SJSA1 (cell line): ENCODE data around the gene LAP3. TPM values are rescaled to one million over a fixed set of nuclear protein-coding genes. Genes with fewer than 3 reads are reported as not detected.

Experiments
- DNase-seq, 2 experiments: peaks; one replicate each; pipeline ENCODE4 v3.0.0-alpha.2; 2015 to 2020; ENCODE audit warnings: low spot score in 2 of 2, low read depth in 1 of 2
- H3K27ac ChIP-seq: fragments of 250-450 bp; sonication (Bioruptor Pico); 2 replicates; pipeline ENCODE4 v1.5.1; 2020; ENCODE audit warnings: mild to moderate bottlenecking, moderate library complexity
- H3K27me3 ChIP-seq: fragments of 250-450 bp; sonication (Bioruptor Pico); replicated peaks from 2 replicates; pipeline ENCODE4 v1.5.1; 2020; ENCODE audit warnings: mild to moderate bottlenecking, moderate library complexity
- H3K36me3 ChIP-seq: fragments of 250-450 bp; sonication (Bioruptor Pico); 2 replicates; pipeline ENCODE4 v1.5.1; 2020; ENCODE audit warnings: mild to moderate bottlenecking
- H3K4me1 ChIP-seq: fragments of 250-450 bp; sonication (Bioruptor Pico); replicated peaks from 2 replicates; pipeline ENCODE4 v1.6.1; 2021; ENCODE audit warnings: mild to moderate bottlenecking
- H3K4me3 ChIP-seq: fragments of 250-450 bp; sonication (Bioruptor Pico); 2 replicates; pipeline ENCODE4 v1.5.1; 2020; ENCODE audit warnings: mild to moderate bottlenecking
- H3K9me3 ChIP-seq: fragments of 250-450 bp; sonication (Bioruptor Pico); replicated peaks from 2 replicates; pipeline ENCODE4 v1.5.1; 2020; ENCODE audit warnings: mild to moderate bottlenecking
- total RNA-seq: library from RNA; depleted of rRNA; stranded (reverse); fragments of >200 nt; shearing (Covaris generic); gene quantifications from 2 replicates; pipeline ENCODE4 v1.2.3, GENCODE V29; 2014

Gene LAP3
- total RNA-seq, 1 experiment from 2014 or later: 56.0 TPM

DNA sequence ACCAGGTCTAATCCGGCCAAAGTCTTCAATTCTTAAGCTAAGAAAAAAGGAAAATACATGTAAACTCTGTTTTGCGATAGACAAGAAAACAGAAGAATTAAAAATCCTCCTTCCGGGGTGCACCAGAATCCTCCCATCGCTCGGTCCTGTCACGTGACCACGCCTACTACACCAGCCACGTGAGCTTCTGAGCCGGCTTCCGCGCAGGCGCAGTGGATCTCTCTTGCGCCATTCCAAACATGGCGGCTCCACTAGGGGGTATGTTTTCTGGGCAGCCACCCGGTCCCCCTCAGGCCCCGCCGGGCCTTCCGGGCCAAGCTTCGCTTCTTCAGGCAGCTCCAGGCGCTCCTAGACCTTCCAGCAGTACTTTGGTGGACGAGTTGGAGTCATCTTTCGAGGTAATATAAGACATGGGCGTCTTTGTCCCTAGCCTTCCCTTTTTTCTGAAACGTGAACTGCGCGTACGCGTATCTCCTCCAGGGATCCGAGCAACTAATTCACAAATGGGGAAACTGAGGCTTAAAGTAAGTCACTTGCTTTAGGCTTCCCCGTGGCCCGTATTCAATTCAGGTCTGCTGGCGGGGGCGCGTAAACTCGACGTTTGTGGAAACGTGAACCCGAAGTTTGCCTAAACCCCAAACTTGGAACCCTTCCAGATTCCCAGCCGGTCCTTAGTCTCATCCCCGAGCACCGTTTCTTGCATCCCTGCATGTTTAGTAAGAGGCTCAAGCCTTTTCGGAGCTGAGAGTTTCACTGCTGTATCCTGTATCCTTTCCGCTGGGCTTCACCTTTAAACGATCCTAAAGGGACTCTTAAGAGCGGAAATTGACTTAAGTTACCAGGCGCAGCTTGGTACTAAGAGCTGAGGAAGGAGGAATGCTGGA is 37.7 kb downstream of the LAP3 start, which contains the start of gene MED28:
Gene MED28, plus strand, starts transcription at position 226 of the 884 bp plus-strand sequence. Its CDS starts 14 bp downstream, at position 240.
- Histone ChIP-seq H3K4me1 (no peaks in the 10 kb centered on the region), H3K27ac (peak within 1 kb of the TSS; percentile 61)
- peak; percentile 83 to 87 for DNase-seq

DNA sequence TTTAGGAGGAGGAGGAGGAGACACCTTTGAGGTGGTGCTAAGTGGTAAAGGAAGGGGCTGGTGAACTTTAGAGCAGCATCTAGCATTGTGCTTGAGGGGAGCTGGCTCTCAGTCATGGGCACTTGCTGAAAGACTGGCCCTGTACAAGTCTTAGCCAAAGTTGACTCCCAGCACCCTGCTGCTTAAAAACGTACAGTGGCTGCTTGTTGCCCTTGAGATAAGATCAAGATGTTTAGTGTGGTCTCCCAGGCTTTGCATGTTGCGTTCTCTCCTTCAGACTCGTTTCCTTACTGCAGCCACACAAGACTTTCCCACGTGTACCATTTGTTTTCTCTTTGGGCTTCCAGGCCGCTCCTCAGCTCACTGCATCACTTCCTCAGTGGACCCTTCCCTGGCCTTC is 39.3 kb downstream of the LAP3 start:
- no peak for DNase-seq
- H3K27me3 ChIP-seq: no peaks in the 10 kb centered on the region
- no peaks in the 10 kb centered on the region for H3K4me1 ChIP-seq
- no peak overlapping the region for H3K4me3 ChIP-seq
- 0 out of 2 replicates have a peak, but pooled peaks cover 3% of the 10 kb centered on the region for H3K36me3 ChIP-seq
- H3K27ac ChIP-seq: no peak overlapping the region
- no peaks in the 10 kb centered on the region for H3K9me3 ChIP-seq

More for the DNA sequence above, 37.7 kb downstream of the LAP3 start, which contains the start of gene MED28:
- Histone ChIP-seq H3K9me3 (no peaks in the 10 kb centered on the region), H3K4me3 (peak within 1 kb of the TSS; percentile 60), H3K27me3 (no peaks in the 10 kb centered on the region), H3K36me3 (0 out of 2 replicates have a peak, but pooled peaks cover 3% of the 10 kb centered on the region)

- H3K9me3 ChIP-seq: no peaks in the 10 kb centered on the region
- H3K4me3 ChIP-seq: no peak overlapping the region
- H3K36me3 ChIP-seq: peaks cover 16% of the 10 kb centered on the region
Observed at GRCh38 chr4:17618926-17619325, 41.9 kb downstream of the LAP3 start.

GRCh38 chr4:17619416-17620105 is 42.6 kb downstream of the LAP3 start:
- no peak overlapping the region for H3K27ac ChIP-seq
- H3K36me3 ChIP-seq: peaks cover 16% of the 10 kb centered on the region
- H3K9me3 ChIP-seq: no peaks in the 10 kb centered on the region
- no peak for DNase-seq
- no peak overlapping the region for H3K4me3 ChIP-seq
- no peaks in the 10 kb centered on the region for H3K27me3 ChIP-seq
- H3K4me1 ChIP-seq: no peaks in the 10 kb centered on the region

More at GRCh38 chr4:17618926-17619325, 41.9 kb downstream of the LAP3 start:
- no peak for DNase-seq
- H3K27me3 ChIP-seq: no peaks in the 10 kb centered on the region
- H3K4me1 ChIP-seq: no peaks in the 10 kb centered on the region
- no peak overlapping the region for H3K27ac ChIP-seq

DNA sequence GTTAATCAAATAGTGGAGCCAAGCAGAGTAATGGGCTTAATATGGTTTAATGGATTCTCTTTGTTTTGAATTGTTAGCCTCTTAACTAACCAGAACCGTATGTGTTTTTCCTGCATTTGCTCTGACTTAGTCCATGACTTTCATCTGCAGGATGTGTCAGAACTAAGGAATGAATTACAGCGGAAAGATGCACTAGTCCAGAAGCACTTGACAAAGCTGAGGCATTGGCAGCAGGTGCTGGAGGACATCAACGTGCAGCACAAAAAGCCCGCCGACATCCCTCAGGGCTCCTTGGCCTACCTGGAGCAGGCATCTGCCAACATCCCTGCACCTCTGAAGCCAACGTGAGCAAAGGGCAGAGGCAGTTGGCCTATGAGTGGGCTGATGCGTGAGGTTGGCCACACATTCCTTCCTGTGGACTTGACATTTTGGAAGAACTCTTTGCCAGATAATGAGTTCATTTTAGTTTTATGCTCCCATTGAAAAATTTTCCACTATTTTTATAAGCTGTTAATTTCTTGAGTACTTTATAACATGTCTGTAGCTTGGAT is 46.5 kb downstream of the LAP3 start:
- H3K27ac ChIP-seq: no peak overlapping the region
- no peaks in the 10 kb centered on the region for H3K9me3 ChIP-seq
- no peak for DNase-seq
- H3K4me1 ChIP-seq: no peaks in the 10 kb centered on the region
- H3K27me3 ChIP-seq: no peaks in the 10 kb centered on the region
- no peak overlapping the region for H3K4me3 ChIP-seq
- peaks cover 23% of the 10 kb centered on the region for H3K36me3 ChIP-seq

GRCh38 chr4:17624821-17625220 is 47.8 kb downstream of the LAP3 start:
- DNase-seq: no peak
- Histone ChIP-seq H3K9me3 (no peaks in the 10 kb centered on the region), H3K36me3 (peaks cover 27% of the 10 kb centered on the region), H3K27me3 (no peaks in the 10 kb centered on the region), H3K27ac (no peak overlapping the region), H3K4me3 (no peak overlapping the region), H3K4me1 (no peaks in the 10 kb centered on the region)

GRCh38 chr4:17630228-17630627 is 53.2 kb downstream of the LAP3 start:
- H3K4me3 ChIP-seq: no peak overlapping the region
- DNase-seq: no peak
- no peaks in the 10 kb centered on the region for H3K27me3 ChIP-seq
- H3K36me3 ChIP-seq: peaks cover 16% of the 10 kb centered on the region
- no peak overlapping the region for H3K27ac ChIP-seq
- H3K9me3 ChIP-seq: no peaks in the 10 kb centered on the region
- no peaks in the 10 kb centered on the region for H3K4me1 ChIP-seq

DNA sequence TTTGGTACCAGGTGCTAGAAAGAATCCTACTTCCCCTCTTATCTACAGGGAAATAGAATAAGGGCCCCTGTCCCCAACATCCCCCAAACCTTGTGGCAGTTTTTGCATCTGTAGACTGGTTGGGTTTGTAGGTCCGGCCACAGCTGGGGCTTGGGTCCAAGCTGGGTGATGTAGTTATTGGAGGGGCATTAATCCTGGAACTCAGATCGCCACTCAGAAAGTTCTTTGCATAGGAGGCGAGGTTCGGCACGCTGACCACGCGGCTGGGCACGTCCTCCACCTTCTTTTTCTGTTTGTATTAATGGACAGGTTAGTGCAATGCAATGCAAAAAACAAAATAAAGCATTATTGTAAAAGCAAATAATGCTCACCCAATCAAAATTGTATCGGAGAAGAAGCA is 56.6 kb downstream of the LAP3 start:
- Histone ChIP-seq H3K4me1 (no peaks in the 10 kb centered on the region), H3K9me3 (no peaks in the 10 kb centered on the region), H3K36me3 (peaks cover 6% of the 10 kb centered on the region), H3K27ac (no peak overlapping the region), H3K27me3 (no peaks in the 10 kb centered on the region), H3K4me3 (no peak overlapping the region)
- no peak for DNase-seq

DNA sequence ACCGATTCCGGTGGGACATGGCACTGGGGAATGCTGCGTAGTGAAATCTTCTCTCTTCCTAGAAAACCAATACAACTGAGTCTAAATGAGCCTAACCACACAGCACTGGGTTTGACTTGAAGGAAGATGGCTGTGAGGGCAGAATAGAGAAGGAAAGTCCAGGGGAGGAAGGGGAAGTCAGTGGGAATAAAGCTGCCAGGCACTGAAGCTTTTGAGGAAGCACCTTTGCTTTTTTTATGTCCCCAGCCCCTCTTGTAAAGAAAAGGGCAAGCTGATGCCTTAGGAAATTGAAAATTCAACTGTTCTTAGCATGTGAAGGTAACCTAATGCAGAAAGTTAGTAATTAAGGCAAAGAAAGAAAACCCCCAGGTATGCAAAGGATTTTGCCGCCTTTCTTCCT is 58.1 kb downstream of the LAP3 start:
- Histone ChIP-seq H3K27ac (no peak overlapping the region), H3K4me3 (no peak overlapping the region), H3K36me3 (peaks cover 3% of the 10 kb centered on the region; the same call in 1 of the 2 replicates), H3K9me3 (no peaks in the 10 kb centered on the region), H3K27me3 (no peaks in the 10 kb centered on the region), H3K4me1 (no peaks in the 10 kb centered on the region)
- DNase-seq: no peak

DNA sequence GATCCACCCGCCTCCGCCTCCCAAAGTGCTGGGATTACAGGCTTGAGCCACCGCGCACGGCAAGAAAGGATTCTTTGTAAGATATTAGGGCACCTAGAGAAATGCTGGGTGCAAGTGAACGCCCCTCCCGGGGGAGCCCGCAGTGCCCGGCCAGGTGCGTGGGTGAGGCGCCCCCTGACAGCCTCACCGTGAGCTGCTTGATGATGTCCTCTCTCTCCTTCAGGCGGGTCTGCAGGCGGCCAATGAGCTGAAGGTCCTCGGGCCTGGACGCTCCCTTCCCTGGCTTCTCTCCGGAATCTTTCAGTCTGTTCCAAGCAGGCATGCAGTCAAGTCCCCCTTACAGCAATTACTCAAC is 59.3 kb downstream of the LAP3 start:
- no peaks in the 10 kb centered on the region for H3K27me3 ChIP-seq
- H3K36me3 ChIP-seq: peaks cover 3% of the 10 kb centered on the region; the same call in 1 of the 2 replicates
- no peak overlapping the region for H3K27ac ChIP-seq
- H3K9me3 ChIP-seq: no peaks in the 10 kb centered on the region
- no peak overlapping the region for H3K4me3 ChIP-seq
- no peaks in the 10 kb centered on the region for H3K4me1 ChIP-seq
- DNase-seq: no peak

DNA sequence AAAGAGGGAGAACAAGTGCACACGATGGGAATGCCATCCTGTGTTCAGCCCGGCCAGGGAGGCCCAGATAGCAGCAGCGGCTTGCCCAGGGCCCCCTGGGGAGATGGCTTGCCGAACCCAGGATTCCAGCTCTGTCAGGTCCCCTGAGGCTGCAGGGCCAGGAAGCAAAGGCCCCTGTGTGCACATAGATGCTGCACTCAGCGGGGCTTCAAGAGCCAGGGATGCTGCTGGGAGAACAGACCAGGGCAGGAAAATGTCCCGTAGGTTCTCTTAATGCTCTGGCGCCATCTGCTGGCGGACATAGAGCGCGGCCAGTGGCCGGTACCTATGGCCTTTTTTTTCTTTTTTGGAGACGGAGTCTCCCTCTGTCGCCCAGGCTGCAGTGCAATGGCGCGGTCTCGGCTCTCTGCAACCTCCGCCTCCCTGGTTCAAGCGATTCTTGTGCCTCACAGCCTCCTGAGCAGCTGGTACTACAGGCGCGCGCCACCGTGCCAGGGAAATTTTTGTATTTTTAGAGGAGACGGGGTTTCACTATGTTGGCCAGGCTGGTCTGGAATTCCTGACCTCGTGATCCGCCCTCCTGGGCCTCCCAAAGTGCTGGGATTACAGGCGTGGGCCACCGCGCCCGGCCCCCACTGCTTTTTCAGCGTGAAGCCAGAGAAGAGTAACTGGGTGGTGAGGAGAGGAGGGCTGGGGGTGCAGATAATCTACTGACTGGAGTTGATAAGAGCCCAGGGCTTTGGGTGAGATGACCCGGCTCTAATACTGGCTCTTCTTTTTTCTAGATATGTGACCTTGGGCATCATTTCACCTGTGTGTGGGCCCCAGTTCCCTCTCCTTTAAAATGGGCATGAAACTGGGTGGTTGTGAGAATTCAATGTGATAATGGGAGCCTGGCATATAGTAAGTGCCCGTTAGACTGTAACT is 60.0 kb downstream of the LAP3 start:
- Histone ChIP-seq H3K4me1 (no peaks in the 10 kb centered on the region), H3K4me3 (no peak overlapping the region), H3K36me3 (no peaks in the 10 kb centered on the region; the same call in 1 of the 2 replicates), H3K9me3 (no peaks in the 10 kb centered on the region), H3K27me3 (no peaks in the 10 kb centered on the region), H3K27ac (no peak overlapping the region)
- peak; percentile 44 to 47 for DNase-seq

- Histone ChIP-seq H3K4me3 (no peak overlapping the region), H3K9me3 (no peaks in the 10 kb centered on the region), H3K36me3 (no peaks in the 10 kb centered on the region), H3K27ac (no peak overlapping the region), H3K4me1 (no peaks in the 10 kb centered on the region), H3K27me3 (no peaks in the 10 kb centered on the region)
- no peak for DNase-seq
Observed at GRCh38 chr4:17639136-17639535, 62.1 kb downstream of the LAP3 start.

DNA sequence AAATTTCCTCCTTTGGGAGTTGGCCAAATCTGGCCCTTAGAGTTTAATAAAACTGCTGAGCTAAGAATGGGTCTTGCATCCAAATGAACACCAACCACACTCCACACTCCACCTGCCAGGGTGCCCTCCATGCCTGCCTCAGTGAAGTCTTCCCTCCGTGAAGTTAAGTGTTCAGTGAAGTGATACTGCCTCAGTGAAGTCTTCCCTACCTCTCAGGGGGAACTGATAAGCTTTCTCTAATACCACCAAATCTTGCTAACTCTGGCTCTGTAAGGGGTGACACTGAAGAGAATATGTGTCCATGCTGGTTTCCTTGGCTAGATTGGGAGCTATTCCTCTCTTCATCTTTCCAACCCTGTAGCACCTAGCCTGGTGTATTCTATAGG is 65.4 kb downstream of the LAP3 start:
- no peaks in the 10 kb centered on the region for H3K9me3 ChIP-seq
- no peak overlapping the region for H3K4me3 ChIP-seq
- DNase-seq: no peak
- no peak overlapping the region for H3K27ac ChIP-seq
- H3K27me3 ChIP-seq: no peaks in the 10 kb centered on the region
- no peaks in the 10 kb centered on the region for H3K4me1 ChIP-seq
- no peaks in the 10 kb centered on the region for H3K36me3 ChIP-seq
